Kasumi-1 (cell line): ENCODE measurements around the gene C3orf20.

Experiments
- DNase-seq, 2 experiments: peaks; one replicate each; lab custom pipeline; 2025; lab: John Stamatoyannopoulos, UW

Gene C3orf20

DNA sequence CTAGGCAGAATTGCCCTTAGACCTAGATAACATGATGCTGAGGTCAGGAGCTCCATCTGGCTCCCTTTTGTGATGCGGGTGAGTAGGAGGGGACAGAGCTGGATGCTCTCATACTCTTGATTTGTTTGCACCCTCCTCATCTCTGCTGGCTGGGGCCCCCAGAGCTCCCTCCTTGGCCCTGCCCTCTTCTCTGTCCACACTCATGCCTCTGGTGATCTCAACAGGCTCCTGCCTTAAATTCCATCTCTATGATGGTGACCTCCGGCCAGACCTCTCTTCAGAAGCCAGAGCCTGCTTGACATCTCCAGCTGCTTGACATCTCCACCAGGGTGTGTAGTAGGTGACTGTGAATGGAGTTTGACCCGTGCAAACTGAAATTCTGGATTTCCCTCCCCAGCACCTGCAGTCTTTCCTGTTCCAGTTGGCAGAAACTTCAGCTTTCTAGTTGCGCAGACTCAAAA is 139.5 kb downstream of the C3orf20 start:
- no peak for DNase-seq

DNA sequence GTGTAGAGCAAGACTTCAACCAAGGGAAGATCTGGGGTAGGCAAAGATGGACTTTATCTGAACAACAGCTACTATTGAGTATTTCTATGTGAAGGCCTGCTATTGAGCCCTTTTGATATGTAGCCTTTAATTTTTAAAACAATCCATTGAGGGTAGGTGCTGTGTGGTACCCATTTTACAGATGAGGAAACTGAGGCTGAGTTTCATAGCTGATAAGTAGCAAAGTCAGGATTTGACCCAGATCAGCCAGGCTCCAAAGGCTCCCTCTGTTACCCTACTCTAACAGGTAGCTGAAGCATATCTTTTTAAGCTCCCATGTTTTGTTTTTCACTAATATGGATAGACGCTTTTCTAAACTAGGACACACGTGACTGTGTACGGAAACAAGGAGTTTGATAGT is 141.4 kb downstream of the C3orf20 start:
- DNase-seq = no peak

GRCh38 chr3:14818804-14819500 is 144.0 kb downstream of the C3orf20 start, which contains the start of gene FGD5:
Gene FGD5 (plus strand): TSS chr3:14818962. CDS start chr3:14819072, 110 bp downstream.
- DNase-seq = no peak

DNA sequence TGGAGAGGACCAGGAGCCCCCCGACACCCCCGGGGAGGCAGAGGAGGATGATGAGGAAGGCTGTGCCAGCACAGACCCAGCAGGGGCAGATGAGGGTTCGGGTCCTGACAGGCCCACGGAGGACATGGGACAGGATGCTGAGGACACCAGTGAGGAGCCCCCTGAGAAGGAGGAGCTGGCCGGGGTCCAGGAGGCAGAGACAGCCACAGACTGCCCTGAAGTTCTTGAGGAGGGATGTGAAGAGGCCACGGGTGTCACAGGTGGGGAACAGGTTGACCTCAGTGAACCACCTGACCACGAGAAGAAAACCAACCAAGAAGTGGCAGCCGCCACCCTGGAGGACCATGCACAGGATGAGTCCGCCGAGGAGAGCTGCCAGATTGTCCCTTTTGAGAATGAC is 144.7 kb downstream of the C3orf20 start:
- no peak for DNase-seq

DNA sequence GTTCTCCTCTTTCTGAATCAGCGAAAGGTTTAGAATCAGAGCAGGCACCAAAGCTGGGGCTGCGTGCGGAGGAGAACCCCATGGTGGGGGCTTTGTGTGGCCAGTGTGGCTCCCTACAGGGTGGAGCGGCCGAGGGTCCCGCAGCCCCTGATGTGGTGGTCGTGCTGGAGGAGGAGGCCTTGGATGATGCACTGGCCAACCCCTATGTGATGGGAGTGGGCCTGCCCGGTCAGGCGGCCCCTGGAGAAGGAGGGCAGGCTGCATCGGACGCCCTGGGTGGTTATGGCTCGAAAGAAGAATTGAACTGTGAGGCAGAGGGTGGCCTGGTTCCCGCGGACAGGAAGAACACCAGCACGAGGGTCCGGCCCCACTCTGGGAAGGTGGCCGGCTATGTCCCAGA is 145.2 kb downstream of the C3orf20 start:
- no peak for DNase-seq

- no peak for DNase-seq
Measured at GRCh38 chr3:14821151-14821550, 146.2 kb downstream of the C3orf20 start.

GRCh38 chr3:14822134-14822533 is 147.2 kb downstream of the C3orf20 start:
- no peak for DNase-seq
